Activated gamma-delta T cell treated with Interleukin-2 at 50 U/mL for 16 hours (primary cell): Measurements from ENCODE around the gene WT1.
"Not testable (repeated sequence)": the region's sequence is repeated elsewhere in the genome, so short reads cannot be mapped to it uniquely, and the experiment has no call there.

Experiments used
- DNase-seq: peaks from one replicate; pipeline ENCODE4 v3.0.0-alpha.2; 2020

WT1 gene

GRCh38 chr11:32435511-32435941 is at the start of gene WT1:
Gene WT1 (minus strand): TSS chr11:32435539.
- no peak for DNase-seq

GRCh38 chr11:32479291-32479690 is 44.0 kb upstream of the WT1 start:
- no peak for DNase-seq

GRCh38 chr11:32478277-32478731 is 43.0 kb upstream of the WT1 start:
- no peak for DNase-seq

- no peak for DNase-seq
These were observed 38.1 kb upstream of the WT1 start for GRCh38 chr11:32473282-32473909.

- no peak for DNase-seq
These were observed 36.9 kb upstream of the WT1 start for GRCh38 chr11:32472226-32472625.

- not testable (repeated sequence) for DNase-seq
These were observed 36.2 kb upstream of the WT1 start for GRCh38 chr11:32471544-32471943.

- DNase-seq, result no peak
These were observed 34.5 kb upstream of the WT1 start for GRCh38 chr11:32469791-32470190.

GRCh38 chr11:32466279-32466915 is 31.1 kb upstream of the WT1 start:
- DNase-seq, result no peak

GRCh38 chr11:32464078-32464477 is 28.7 kb upstream of the WT1 start:
- no peak for DNase-seq

GRCh38 chr11:32462011-32462690 is 26.8 kb upstream of the WT1 start:
- DNase-seq, result no peak

- no peak for DNase-seq
These were observed 21.5 kb upstream of the WT1 start for GRCh38 chr11:32456864-32457263.

GRCh38 chr11:32454993-32455392 is 19.7 kb upstream of the WT1 start:
- no peak for DNase-seq

- DNase-seq, result no peak
These were observed 16.5 kb upstream of the WT1 start for GRCh38 chr11:32451808-32452207.

GRCh38 chr11:32450372-32450771 is 15.0 kb upstream of the WT1 start:
- DNase-seq, result no peak

- DNase-seq, result no peak
These were observed 12.9 kb upstream of the WT1 start for GRCh38 chr11:32448232-32448631.

- DNase-seq, result no peak
These were observed 11.9 kb upstream of the WT1 start for GRCh38 chr11:32447252-32447651.

GRCh38 chr11:32446227-32446626 is 10.9 kb upstream of the WT1 start:
- DNase-seq, result no peak

- no peak for DNase-seq
These were observed 8.8 kb upstream of the WT1 start for GRCh38 chr11:32444186-32444585.

GRCh38 chr11:32440916-32441315 is 5.6 kb upstream of the WT1 start:
- no peak for DNase-seq

GRCh38 chr11:32440312-32440908 is 5.1 kb upstream of the WT1 start:
- no peak for DNase-seq

- no peak for DNase-seq
These were observed 4.3 kb upstream of the WT1 start for GRCh38 chr11:32439501-32440210.

- DNase-seq, result no peak
These were observed 3.6 kb upstream of the WT1 start for GRCh38 chr11:32438866-32439489.
